Sigmoid colon (tissue), 4 donors: ENCODE measurements around the gene ADAM10.

Experiments
- EP300 ChIP-seq, 4 donors: sonication (generic); formaldehyde crosslinking; IDR thresholded peaks; one replicate each; pipeline ENCODE4 v1.6.1; 2017; ENCODE audit warnings: antibody characterized with exemption in 4 of 4
- POLR2A ChIP-seq, 2 donors: fragments of 450-650 bp; IDR thresholded peaks; one replicate each; pipeline ENCODE4 v1.6.1; 2016; ENCODE audit warnings: antibody characterized with exemption in 2 of 2, mild to moderate bottlenecking in 2 of 2, moderate library complexity in 2 of 2
- POLR2AphosphoS5 ChIP-seq, 4 donors: sonication (generic); formaldehyde crosslinking; IDR thresholded peaks; one replicate each; pipeline ENCODE4 v1.6.1; 2017; ENCODE audit warnings: antibody characterized with exemption in 4 of 4
- TF ChIP-seq, protein P1 (sequence below), 4 experiments: fragments of 450-650 bp in 3 of 4; fragments of 200-600 bp in 1 of 4; IDR thresholded peaks; one replicate each; pipeline ENCODE4 v1.5.1; 2016 to 2019; ENCODE audit warnings: antibody characterized with exemption in 4 of 4, mild to moderate bottlenecking in 3 of 4, moderate library complexity in 2 of 4

DNA sequence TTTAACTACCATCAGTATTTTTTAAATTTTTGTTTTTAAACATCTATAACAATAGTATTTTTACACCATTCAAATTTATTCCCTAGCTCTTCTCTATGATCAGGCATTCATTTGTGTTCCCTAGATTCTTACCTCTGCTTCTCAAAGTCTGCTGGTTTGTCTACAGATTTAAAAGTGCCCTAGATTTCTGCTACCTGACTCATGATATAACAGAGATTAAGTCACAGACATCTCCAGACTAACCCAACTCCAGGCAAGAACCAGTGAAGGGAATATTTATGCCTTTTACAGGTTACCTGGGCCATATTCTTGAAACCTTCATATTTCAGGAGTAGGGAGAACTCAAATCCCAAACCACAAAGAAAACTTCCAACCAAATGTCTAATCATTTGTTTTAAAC, 38.8 kb downstream of the ADAM10 start:
- TF ChIP-seq, protein P1, sequence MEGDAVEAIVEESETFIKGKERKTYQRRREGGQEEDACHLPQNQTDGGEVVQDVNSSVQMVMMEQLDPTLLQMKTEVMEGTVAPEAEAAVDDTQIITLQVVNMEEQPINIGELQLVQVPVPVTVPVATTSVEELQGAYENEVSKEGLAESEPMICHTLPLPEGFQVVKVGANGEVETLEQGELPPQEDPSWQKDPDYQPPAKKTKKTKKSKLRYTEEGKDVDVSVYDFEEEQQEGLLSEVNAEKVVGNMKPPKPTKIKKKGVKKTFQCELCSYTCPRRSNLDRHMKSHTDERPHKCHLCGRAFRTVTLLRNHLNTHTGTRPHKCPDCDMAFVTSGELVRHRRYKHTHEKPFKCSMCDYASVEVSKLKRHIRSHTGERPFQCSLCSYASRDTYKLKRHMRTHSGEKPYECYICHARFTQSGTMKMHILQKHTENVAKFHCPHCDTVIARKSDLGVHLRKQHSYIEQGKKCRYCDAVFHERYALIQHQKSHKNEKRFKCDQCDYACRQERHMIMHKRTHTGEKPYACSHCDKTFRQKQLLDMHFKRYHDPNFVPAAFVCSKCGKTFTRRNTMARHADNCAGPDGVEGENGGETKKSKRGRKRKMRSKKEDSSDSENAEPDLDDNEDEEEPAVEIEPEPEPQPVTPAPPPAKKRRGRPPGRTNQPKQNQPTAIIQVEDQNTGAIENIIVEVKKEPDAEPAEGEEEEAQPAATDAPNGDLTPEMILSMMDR (IDR thresholded peaks at IDR 0.05): no peak
- TF ChIP-seq EP300 (IDR thresholded peaks at IDR 0.05) (no peak), POLR2A (IDR thresholded peaks at IDR 0.05) (no peak), POLR2AphosphoS5 (IDR thresholded peaks at IDR 0.05) (no peak)
